Lung (tissue), 12 donors: ENCODE measurements around the gene RPL13. TPM values are rescaled to one million over a fixed set of nuclear protein-coding genes. Genes with fewer than 3 reads are reported as not detected.
"Not testable (repeated sequence)": the region's sequence is repeated elsewhere in the genome, so short reads cannot be mapped to it uniquely, and the experiment has no call there.

ENCODE experiments used
- ATAC-seq: fragments of 200-7000 bp; cut with Tn5 transposase; one replicate; pipeline ENCODE4 v1.9.1; 2020; ENCODE audit warnings: moderate number of reproducible peaks; ENCODE audit not compliant: insufficient read depth, low FRiP score
- DNase-seq, 3 donors: peaks; one replicate each; pipeline ENCODE4 v3.0.0-alpha.2; 2013 to 2017
- H3K27ac ChIP-seq, 2 donors: one replicate each; pipeline ENCODE4 v1.5.1; 2013; ENCODE audit warnings: mild to moderate bottlenecking in 2 of 2, moderate library complexity in 2 of 2, control low read depth in 1 of 2, inconsistent platforms in 1 of 2, low read depth in 1 of 2, low read length in 1 of 2
- H3K27me3 ChIP-seq, 3 donors: one replicate each; pipeline ENCODE4 v1.5.1; 2013; ENCODE audit warnings: low read length in 2 of 3; ENCODE audit not compliant: control insufficient read depth in 3 of 3, insufficient read depth in 3 of 3
- H3K36me3 ChIP-seq, 4 donors: one replicate each; pipeline ENCODE4 v1.5.1; 2013; ENCODE audit warnings: low read length in 4 of 4, mild to moderate bottlenecking in 1 of 4, moderate library complexity in 1 of 4; ENCODE audit not compliant: control insufficient read depth in 4 of 4, insufficient read depth in 4 of 4
- H3K4me1 ChIP-seq, 5 donors: one replicate each; pipeline ENCODE4 v1.5.1; 2013; ENCODE audit warnings: low read length in 5 of 5, mild to moderate bottlenecking in 2 of 5, moderate library complexity in 1 of 5; ENCODE audit not compliant: control insufficient read depth in 5 of 5, insufficient read depth in 5 of 5
- H3K4me3 ChIP-seq: one replicate; pipeline ENCODE4 v1.5.1; 2013; ENCODE audit warnings: mild to moderate bottlenecking, control low read depth, moderate library complexity
- H3K9ac ChIP-seq, 2 donors: one replicate each; pipeline ENCODE4 v1.5.1; 2013; ENCODE audit warnings: low read length in 2 of 2, control low read depth in 1 of 2; ENCODE audit not compliant: insufficient read depth in 1 of 2
- H3K9me3 ChIP-seq, 4 donors: one replicate each; pipeline ENCODE4 v1.5.1; 2013; ENCODE audit warnings: low read length in 3 of 4, mild to moderate bottlenecking in 1 of 4, moderate library complexity in 1 of 4; ENCODE audit not compliant: control insufficient read depth in 4 of 4, insufficient read depth in 3 of 4
- WGBS, 2 donors: extraction: QIAGEN DNeasy Blood & Tissue Kit; methylation state at CpG; one replicate each; pipeline ENCODE4 v1.1.7; 2013; 5-methylcytosine and 5-hydroxymethylcytosine counted together
- polyA plus RNA-seq, 2 donors: library from polyadenylated mRNA; stranded (reverse); fragments of 200-250 nt; gene quantifications; one replicate each; pipeline ENCODE4 v1.2.1, GENCODE V29; 2013
- total RNA-seq, 2 donors: library from RNA; depleted of rRNA in 1 of 2; stranded (reverse); fragments of >200 nt in 1 of 2; gene quantifications; one replicate each; pipeline ENCODE4 v1.2.1, GENCODE V29; 2014 to 2021
- TF ChIP-seq, protein P1 (sequence below): IDR thresholded peaks from 2 replicates; pipeline ENCODE4 v1.5.1; 2012; ENCODE audit warnings: mild to moderate bottlenecking; ENCODE audit errors: control extremely low read depth, extremely low read depth
- donor health status: control.
- donor health status: control.
- donor health status: Bipolar disorder and iron deficiency.
- donor health status: healthy.
- donor health status: DM: yes; HTN: yes; CAD: no.

The RPL13 gene
- total and polyA plus RNA-seq, 4 donors: 1,905 to 7,821 (median 4,043) TPM

GRCh38 chr16:89586853-89587252, 26.4 kb downstream of the RPL13 start:
- TF ChIP-seq, protein P1, sequence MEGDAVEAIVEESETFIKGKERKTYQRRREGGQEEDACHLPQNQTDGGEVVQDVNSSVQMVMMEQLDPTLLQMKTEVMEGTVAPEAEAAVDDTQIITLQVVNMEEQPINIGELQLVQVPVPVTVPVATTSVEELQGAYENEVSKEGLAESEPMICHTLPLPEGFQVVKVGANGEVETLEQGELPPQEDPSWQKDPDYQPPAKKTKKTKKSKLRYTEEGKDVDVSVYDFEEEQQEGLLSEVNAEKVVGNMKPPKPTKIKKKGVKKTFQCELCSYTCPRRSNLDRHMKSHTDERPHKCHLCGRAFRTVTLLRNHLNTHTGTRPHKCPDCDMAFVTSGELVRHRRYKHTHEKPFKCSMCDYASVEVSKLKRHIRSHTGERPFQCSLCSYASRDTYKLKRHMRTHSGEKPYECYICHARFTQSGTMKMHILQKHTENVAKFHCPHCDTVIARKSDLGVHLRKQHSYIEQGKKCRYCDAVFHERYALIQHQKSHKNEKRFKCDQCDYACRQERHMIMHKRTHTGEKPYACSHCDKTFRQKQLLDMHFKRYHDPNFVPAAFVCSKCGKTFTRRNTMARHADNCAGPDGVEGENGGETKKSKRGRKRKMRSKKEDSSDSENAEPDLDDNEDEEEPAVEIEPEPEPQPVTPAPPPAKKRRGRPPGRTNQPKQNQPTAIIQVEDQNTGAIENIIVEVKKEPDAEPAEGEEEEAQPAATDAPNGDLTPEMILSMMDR: no peak
- DNase-seq (no peak), ATAC-seq (no peak)
- Histone ChIP-seq H3K27ac (no peak overlapping the region), H3K4me3 (no peak overlapping the region), H3K9ac (no peak overlapping the region), H3K4me1 (peaks cover 0 to 4% (median 0%) of the 10 kb centered on the region in 5 donors), H3K36me3 (no peaks in the 10 kb centered on the region), H3K27me3 (peaks cover 0 to under 1% (median 0%) of the 10 kb centered on the region in 3 donors), H3K9me3 (no peaks in the 10 kb centered on the region)
- 64 to 81% methylated on average over 14 to 21 of the region's 25 CpGs for WGBS, 2 donors

DNA sequence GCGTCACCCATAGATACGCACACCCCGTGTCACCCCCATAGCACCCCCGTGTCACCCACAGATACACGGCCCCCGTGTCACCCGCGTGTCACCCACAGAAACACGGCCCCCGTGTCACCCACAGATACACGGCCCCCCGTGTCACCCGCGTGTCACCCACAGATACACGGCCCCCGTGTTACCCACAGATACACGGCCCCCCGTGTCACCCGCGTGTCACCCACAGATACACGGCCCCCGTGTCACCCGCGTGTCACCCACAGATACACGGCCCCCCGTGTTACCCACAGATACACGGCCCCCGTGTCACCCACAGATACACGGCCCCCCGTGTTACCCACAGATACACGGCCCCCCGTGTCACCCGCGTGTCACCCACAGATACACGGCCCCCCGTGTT, 27.2 kb downstream of the RPL13 start:
- H3K9ac ChIP-seq, H3K27me3 ChIP-seq, ATAC-seq, H3K9me3 ChIP-seq, H3K4me3 ChIP-seq, H3K36me3 ChIP-seq, H3K4me1 ChIP-seq, DNase-seq, H3K27ac ChIP-seq: not testable (repeated sequence)
- 97 to 98% methylated on average over 10 to 28 of the region's 36 CpGs for whole genome bisulfite sequencing, 2 donors

DNA sequence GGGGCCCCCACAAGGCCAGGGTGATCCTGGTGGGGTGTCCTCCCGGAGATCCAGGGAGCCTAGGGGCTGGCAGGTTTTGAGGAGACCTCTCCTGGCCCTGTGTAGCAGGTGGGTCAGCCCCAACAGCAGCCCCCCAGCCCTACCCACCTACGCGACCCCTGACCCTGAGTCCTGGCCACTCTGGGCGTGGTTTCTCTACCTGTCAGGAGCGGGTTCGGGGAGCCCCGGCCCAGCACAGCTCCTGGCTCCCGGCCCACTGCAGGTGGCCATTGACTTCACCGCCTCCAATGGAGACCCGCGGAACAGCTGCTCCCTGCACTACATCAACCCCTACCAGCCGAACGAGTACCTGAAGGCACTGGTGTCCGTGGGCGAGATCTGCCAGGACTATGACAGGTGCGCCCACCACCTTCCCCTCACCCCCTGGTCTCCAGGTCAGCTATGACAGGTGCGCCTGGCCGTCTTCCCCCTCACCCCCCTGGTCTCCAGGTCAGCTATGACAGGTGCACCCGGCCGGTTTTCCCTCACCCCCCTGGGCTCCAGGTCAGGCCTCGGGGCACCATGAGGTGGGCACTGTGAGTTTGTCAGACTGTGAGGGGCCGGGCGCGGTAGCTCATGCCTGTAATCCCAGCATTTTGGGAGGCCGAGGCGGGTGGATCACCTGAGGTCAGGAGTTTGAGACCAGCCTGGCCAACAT, 28.1 kb downstream of the RPL13 start:
- no peak overlapping the region for H3K9ac ChIP-seq
- H3K27ac ChIP-seq: no peak overlapping the region
- TF ChIP-seq, protein P1: no peak
- no peaks in the 10 kb centered on the region for H3K36me3 ChIP-seq
- no peaks in the 10 kb centered on the region for H3K27me3 ChIP-seq
- 95 to 98% methylated on average over 26 of the region's 26 CpGs for WGBS, 2 donors
- H3K4me3 ChIP-seq: no peak overlapping the region
- DNase-seq (no peak), ATAC-seq (no peak)
- no peaks in the 10 kb centered on the region for H3K4me1 ChIP-seq
- no peaks in the 10 kb centered on the region for H3K9me3 ChIP-seq

- Histone ChIP-seq H3K27ac (no peak overlapping the region), H3K4me3 (no peak overlapping the region), H3K9me3 (no peaks in the 10 kb centered on the region), H3K27me3 (no peaks in the 10 kb centered on the region), H3K9ac (no peak overlapping the region), H3K4me1 (no peaks in the 10 kb centered on the region), H3K36me3 (no peaks in the 10 kb centered on the region)
- TF ChIP-seq, protein P1: no peak
- ATAC-seq: no peak
- 93 to 94% methylated on average over 21 of the region's 21 CpGs for WGBS, 2 donors
- DNase-seq: no peak
Observed at GRCh38 chr16:89589241-89589926, 28.9 kb downstream of the RPL13 start.
